HG02571 (cell line): Measurements from ENCODE around the gene BICDL2.

ENCODE experiments used
- ATAC-seq: cut with Tn5 transposase; IDR thresholded peaks from one replicate; pipeline ENCODE4 v1.9.1; 2021; ENCODE audit warnings: mild to moderate bottlenecking, moderate library complexity; ENCODE audit not compliant: unreplicated experiment

The BICDL2 gene

DNA sequence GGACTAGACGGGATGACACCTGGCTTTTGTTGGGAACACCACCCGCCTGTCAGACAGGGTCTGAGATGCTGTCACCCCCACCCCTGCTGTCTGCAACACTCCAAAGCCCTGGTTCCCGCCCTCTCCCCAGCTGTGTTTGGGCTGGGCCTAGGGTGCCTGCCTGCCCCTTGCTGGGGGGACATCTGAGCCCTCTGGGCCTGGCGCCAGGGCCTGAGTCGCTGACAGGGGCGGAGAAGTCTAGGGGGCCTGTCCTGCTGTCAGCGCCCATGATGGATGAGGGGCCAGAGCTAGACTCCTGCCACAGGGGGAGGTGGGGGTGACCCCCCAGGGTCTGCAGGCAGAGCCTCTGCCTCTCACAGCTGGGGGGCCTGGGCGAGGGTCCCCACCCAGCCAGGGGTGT is 48.9 kb downstream of the BICDL2 start:
- no peak for ATAC-seq

DNA sequence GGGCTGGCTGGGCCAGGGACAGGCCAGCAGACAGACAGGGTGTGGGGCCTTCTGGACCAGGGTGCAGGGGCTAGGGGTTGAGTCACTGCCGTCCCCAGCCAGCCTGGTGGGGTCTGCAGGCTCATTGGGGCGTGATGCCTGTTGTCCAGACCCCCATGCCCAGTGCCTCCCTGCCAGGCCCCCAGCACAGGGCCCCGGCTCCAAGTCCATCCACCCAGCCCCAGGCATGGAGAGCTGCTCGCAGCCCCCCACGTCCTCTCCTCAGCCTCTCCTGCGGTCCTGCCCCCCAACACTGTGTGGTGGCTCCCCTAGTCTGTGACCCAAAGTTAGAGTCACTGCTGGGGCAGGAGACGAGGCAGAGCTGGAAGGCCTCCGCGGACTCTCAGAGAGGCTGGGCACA is 49.5 kb downstream of the BICDL2 start:
- no peak for ATAC-seq

DNA sequence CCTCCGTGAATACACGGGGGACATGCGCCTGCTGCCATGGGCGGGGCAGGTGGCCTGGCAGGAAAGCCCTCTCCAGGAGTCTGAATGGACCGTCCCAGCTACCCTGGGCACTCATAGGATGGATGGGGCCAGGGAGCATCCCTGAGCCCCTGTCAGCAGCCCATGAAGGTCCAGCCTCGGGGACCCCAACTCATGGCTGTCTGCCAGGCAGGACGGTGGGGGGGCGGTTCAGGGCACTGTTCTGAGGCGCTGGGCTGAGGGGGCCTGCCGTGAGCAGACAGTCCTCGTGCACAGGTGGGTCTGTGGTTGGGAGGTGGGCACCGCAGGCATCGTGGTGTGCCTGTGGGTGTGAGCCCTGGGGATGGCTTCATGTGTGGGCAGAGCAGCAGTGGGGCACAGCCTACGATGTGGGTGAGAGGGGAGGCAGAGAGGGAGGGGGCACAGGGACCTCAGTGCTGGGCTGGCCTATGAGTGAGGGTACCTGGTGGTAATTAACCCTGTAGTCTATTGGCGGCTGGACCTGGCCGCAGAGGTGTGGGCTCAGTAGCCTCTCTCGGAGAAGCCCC is 50.0 kb downstream of the BICDL2 start:
- no peak for ATAC-seq

DNA sequence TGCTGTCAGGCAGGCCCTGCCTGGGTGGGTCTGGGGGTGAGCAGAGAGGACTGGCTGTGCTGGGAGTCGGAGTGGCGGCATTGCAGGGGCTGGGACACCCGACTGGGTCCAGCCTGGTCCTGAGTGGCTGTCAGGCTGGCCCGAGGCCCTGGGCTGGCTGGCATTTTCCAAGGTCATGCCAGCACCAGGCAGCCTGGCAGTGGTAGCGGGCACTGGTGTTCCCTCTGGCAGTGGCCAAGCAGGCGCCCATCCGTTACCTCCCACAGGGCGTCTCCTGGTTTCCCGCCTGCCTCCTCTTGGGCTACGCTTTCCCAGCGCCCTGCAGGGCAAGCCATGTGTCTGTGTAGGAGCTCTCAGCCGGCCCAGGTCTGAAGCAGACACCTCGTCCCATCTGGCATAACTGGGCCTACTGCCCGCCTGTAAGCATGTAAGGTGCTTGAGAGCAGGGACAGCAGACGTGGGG is 50.8 kb downstream of the BICDL2 start:
- no peak for ATAC-seq

DNA sequence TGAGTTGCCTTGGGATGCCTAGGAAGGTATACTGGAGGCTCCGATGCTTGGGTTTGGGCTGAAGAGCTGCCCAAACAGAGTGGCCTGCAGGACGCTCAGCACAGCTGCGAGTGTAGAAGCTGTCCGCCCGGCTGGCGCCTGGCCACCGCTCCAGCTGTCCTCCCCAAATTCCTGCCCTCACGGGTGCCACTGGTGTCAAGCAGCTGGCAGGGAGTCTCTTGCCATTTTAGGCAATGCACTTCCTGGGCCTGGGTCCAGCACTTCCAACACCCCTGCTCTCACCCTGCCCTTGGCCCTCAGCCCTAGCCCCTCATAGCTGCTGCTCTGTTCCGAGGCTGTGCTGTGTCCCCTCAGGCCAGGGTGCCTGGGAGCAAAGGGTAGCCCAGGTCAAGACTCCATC is 51.3 kb downstream of the BICDL2 start:
- no peak for ATAC-seq

DNA sequence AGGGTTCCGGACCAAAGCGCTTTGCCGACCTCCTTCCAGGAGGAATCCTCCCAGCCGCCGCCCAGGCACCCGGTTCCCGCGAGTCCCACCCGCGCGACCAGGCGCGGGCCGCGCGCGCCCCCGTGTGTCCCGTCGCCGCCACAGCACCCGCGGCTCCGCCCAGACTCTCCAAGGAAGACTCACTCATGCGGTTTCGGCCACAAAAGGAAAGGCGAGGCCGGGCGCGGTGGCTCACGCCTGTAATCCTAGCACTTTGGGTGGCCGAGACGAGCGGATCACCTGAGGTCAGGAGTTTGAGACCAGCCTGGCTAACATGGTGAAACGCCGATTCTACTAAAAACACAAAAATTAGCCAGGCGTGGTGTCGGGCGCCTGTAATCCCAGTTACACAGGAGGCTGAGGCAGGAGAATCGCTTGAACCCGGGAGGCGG is 53.0 kb downstream of the BICDL2 start:
- no peak for ATAC-seq

DNA sequence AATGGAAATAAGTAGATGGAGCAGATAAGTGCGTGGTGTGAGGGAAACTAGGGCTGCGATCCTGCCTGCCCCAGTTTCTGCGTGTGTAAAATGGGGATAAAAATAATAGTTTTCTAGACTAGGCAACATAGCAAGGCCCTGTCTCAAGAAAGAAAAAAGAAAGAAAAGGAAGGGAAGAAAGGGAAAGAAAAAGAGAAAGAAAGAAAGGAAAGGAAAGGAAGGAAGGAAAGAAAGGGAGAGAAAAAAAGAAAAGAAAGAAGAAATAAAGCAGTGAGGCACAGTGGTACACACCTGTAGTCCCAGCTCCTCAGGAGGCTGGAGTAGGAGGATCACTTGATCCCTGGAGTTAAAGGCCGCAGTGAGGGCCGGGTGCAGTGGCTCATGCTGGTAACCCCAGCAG is 54.3 kb downstream of the BICDL2 start:
- ATAC-seq = no peak

DNA sequence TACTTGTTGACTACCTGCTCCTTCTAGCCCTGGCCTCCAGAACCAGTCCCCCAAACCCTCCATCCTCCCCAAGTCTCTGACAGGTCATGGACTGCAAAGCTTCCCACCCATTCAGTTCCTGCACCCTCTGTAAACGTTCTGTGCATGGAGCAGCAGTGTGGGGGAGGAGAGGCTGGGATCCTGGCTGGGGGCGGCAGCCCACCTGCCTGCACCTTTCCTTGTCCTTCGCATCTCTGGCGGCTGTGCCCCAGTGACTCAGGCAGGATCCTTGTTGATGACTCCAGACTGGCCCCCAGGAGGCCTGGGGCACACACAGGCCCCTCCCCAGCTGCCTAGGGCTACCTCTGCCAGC is 54.9 kb downstream of the BICDL2 start:
- no peak for ATAC-seq

DNA sequence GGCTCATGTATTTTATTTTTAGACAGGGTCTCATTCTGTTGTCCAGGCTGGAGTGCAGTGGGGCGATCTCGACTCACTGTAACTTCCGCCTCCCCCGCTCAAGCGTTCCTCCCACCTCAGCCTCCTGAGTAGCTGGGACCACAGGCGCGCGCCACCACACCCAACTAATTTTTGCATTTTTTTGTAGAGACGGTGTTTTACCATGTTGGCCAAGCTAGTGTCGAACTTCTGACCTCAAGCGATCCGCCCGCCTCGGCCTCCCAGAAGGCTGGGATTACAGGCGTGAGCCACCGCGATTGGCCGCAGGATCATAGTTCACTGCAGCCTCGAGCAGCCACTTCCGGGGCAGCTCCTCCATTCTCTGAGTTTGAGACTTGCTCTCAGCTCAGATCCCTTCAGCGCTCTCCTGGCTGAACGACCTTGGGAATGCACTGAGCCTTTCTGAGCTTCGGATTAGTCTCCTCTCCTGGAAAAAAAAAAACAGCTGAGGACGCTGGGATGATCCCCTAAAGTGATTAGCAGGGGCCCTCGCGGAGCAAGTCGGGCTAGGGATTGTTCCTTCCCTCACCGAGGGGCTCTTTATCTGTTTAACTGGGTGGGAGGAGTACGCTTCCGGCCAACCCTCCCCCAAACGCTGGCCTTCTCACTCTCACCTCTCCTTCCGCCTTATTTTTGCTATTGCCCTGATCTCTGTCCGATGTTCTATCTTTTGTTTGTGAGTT is 55.4 kb downstream of the BICDL2 start:
- no peak for ATAC-seq

DNA sequence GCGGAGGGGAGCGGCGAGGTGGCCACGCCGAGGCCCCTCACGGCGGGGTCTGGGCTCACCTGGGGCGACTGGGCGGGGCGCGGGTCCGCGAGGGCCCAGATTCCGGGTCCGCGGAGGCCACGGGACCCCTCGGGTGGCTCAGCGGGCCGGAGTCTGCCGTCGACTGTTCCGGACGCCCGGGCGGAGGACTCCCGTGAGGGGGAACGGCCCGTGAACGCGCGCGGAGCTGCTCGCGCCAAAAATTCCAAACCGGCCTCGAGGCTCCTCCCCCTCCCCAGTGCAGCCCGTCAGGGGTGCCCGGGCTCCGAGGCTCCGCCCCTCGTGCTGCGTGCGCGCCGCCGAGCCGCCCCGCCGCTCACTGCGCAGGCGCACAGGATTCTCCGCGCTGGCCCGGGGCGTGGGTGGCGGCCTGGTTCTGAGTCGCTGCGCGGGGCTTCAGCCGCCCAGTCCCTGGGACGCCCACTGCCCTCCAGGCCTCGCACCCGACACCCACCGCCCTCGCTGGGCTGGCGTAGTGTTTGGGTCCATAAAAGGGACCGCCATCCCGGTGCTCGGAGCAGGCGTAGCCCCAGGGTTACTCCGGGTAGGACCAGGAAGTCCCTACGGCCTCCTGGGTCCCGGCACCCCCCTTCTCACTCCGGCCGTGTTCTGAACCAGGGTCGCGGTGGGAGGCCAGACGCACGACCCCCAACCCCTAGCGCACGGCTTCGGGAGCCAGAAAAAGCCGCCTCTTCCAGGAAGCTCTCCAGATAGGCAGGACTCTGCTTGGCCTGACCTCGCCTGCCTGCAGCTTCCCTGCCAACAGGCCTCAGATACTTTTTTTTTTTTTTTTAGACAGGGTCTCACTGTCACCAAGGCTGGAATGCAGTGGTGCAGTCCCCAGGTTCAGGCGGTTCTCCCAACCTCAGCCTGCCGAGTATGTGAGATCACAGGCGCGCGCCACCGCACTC is 56.2 kb downstream of the BICDL2 start, which contains the start of gene PKMYT1:
PKMYT1 (minus strand) TSS at position 220 of the 950 bp plus-strand sequence. CDS start 789 bp downstream, outside the sequence.
- ATAC-seq = peak; percentile 70

DNA sequence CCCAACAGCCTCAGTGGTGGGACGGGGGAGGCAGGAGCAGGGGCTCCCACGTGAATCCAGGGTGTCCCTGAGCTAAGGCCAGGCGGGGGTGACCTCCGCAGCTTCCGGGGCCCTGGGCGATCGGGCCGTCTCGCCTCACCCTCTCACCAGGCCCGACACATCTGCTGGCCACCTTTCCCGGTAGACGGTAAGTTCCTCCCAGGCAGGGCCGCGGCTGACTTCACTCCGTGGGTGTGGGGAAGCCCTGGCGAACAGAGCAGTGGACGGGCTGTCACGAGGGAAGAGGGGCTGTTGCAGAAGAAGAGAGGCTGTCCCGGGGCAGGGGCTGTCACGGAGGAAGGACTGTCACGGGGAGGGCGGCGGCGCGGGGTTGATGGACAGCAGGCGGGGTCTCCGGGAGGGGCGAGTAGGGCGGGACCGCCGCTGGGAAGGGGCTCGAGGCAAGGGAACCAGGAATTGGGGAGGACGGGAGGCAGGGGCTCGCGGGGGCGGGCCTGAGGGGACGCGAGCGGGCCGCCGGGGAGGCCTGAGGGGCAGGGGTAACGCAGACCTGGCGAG is 57.0 kb downstream of the BICDL2 start:
- ATAC-seq = no peak
